Testis (tissue), 2 donors: ENCODE results near the gene PHF2.

Experiments used
- CTCF ChIP-seq, 3 experiments: fragments of 450-650 bp in 2 of 3; fragments of 200-600 bp in 1 of 3; sonication (generic) in 1 of 3; IDR thresholded peaks; one replicate each; pipeline ENCODE4 v1.5.1; 2016 to 2019; ENCODE audit warnings: antibody characterized with exemption in 3 of 3, mild to moderate bottlenecking in 2 of 3, moderate library complexity in 1 of 3
- POLR2A ChIP-seq: fragments of 450-650 bp; IDR thresholded peaks from one replicate; pipeline ENCODE4 v1.6.1; 2017; ENCODE audit warnings: antibody characterized with exemption, mild to moderate bottlenecking, moderate library complexity

- TF ChIP-seq CTCF (IDR thresholded peaks at IDR 0.05): no peak
- TF ChIP-seq POLR2A: no peak
Observed at GRCh38 chr9:93612052-93612795, 35.8 kb downstream of the PHF2 start.
